HUDEP-2 (cell line): ENCODE data around the gene CCT6B.
"Not testable (repeated sequence)": the region's sequence is repeated elsewhere in the genome, so short reads cannot be mapped to it uniquely, and the experiment has no call there.

Experiments
- DNase-seq, 76 experiments: peaks; one replicate each; lab custom pipeline; 2025; ENCODE audit not compliant: unreplicated experiment in 76 of 76; lab: John Stamatoyannopoulos, UW

Gene CCT6B

GRCh38 chr17:34980681-34981537 lies 19.6 kb upstream of the CCT6B start:
- DNase-seq: peak in 72 of 76 experiments; percentile 6 to 88 (median 60)

- DNase-seq: peak in 75 of 76 experiments; percentile 31 to 93 (median 84)
Observed at GRCh38 chr17:34980353-34980680, 19.1 kb upstream of the CCT6B start, which contains the start of gene LIG3. Gene LIG3 (plus strand): TSS chr17:34980512. CDS start chr17:34983006, 2,494 bp downstream.

- DNase-seq: peak in 2 of 76 experiments; percentile 3 to 8
Observed at GRCh38 chr17:34979650-34980352, 18.5 kb upstream of the CCT6B start.

- DNase-seq: no peak
Observed at GRCh38 chr17:34979153-34979552, 17.9 kb upstream of the CCT6B start.

- DNase-seq: peak in 3 of 76 experiments; percentile 7 to 28 (median 9)
Observed at GRCh38 chr17:34974794-34975785, 13.8 kb upstream of the CCT6B start.

GRCh38 chr17:34974179-34974578 lies 12.9 kb upstream of the CCT6B start:
- DNase-seq: no peak

- no peak for DNase-seq
Observed at GRCh38 chr17:34958438-34958837, 2.8 kb downstream of the CCT6B start.

- not testable (repeated sequence) for DNase-seq
Observed at GRCh38 chr17:34950780-34951179, 10.5 kb downstream of the CCT6B start.

- no peak for DNase-seq
Observed at GRCh38 chr17:34930283-34930682, 31.0 kb downstream of the CCT6B start.

- no peak for DNase-seq
Observed at GRCh38 chr17:34926661-34927060, 34.6 kb downstream of the CCT6B start.

- no peak for DNase-seq
Observed at GRCh38 chr17:34920676-34921075, 40.6 kb downstream of the CCT6B start.

GRCh38 chr17:34917381-34917780 lies 43.9 kb downstream of the CCT6B start:
- no peak for DNase-seq

- DNase-seq: no peak
Observed at GRCh38 chr17:34916120-34916519, 45.1 kb downstream of the CCT6B start.

GRCh38 chr17:34913001-34913400 lies 48.3 kb downstream of the CCT6B start:
- no peak for DNase-seq

GRCh38 chr17:34909040-34909439 lies 52.2 kb downstream of the CCT6B start:
- DNase-seq: no peak

GRCh38 chr17:34902831-34903547 lies 58.3 kb downstream of the CCT6B start:
- DNase-seq: no peak

- DNase-seq: no peak
Observed at GRCh38 chr17:34899643-34900291, 61.5 kb downstream of the CCT6B start.

- no peak for DNase-seq
Observed at GRCh38 chr17:34895383-34895782, 65.9 kb downstream of the CCT6B start.

GRCh38 chr17:34894964-34895363 lies 66.3 kb downstream of the CCT6B start:
- DNase-seq: no peak
